Neural progenitor cell (in vitro differentiated cells): ENCODE measurements around the gene RNFT2. TPM values are rescaled to one million over a fixed set of nuclear protein-coding genes. Genes with fewer than 3 reads are reported as not detected.

Source experiments
- DNase-seq: peaks from one replicate; pipeline ENCODE4 v3.0.0-alpha.2; 2016; ENCODE audit warnings: low spot score
- H2AFZ ChIP-seq: fragments of 200-600 bp; sonication (generic); replicated peaks from 2 replicates; pipeline ENCODE4 v1.6.1; 2016; ENCODE audit warnings: antibody characterized with exemption
- H3F3A ChIP-seq: fragments of 200-600 bp; sonication (generic); 2 replicates; pipeline ENCODE4 v1.6.1; 2016; ENCODE audit warnings: antibody characterized with exemption, low read depth
- H3K27ac ChIP-seq: fragments of 200-600 bp; sonication (generic); 2 replicates; pipeline ENCODE4 v1.5.1; 2016; ENCODE audit warnings: mild to moderate bottlenecking
- H3K27me3 ChIP-seq: fragments of 200-600 bp; sonication (generic); 2 replicates; pipeline ENCODE4 v1.6.1; 2016; ENCODE audit warnings: mild to moderate bottlenecking, moderate library complexity
- H3K36me3 ChIP-seq: fragments of 200-600 bp; sonication (generic); 2 replicates; pipeline ENCODE4 v1.5.1; 2016
- H3K4me1 ChIP-seq: fragments of 200-600 bp; sonication (generic); 2 replicates; pipeline ENCODE4 v1.6.1; 2016; ENCODE audit warnings: mixed run types
- H3K4me2 ChIP-seq: fragments of 200-600 bp; sonication (generic); 2 replicates; pipeline ENCODE4 v1.6.1; 2016
- H3K4me3 ChIP-seq: fragments of 200-600 bp; sonication (generic); 2 replicates; pipeline ENCODE4 v1.5.1; 2016
- H3K79me2 ChIP-seq: fragments of 200-600 bp; sonication (generic); 2 replicates; pipeline ENCODE4 v1.6.1; 2016; ENCODE audit warnings: low read depth
- H3K9ac ChIP-seq: fragments of 200-600 bp; sonication (generic); 2 replicates; pipeline ENCODE4 v1.6.1; 2016
- H3K9me3 ChIP-seq: fragments of 200-600 bp; sonication (generic); 2 replicates; pipeline ENCODE4 v1.5.1; 2016; ENCODE audit warnings: low read depth
- H4K20me1 ChIP-seq: fragments of 200-600 bp; sonication (generic); 2 replicates; pipeline ENCODE4 v1.6.1; 2016; ENCODE audit warnings: low read depth
- H3K27ac Mint-ChIP-seq: 3 replicates; pipeline ENCODE4 v1.8.0; 2021; ENCODE audit warnings: mixed read lengths
- H3K27me3 Mint-ChIP-seq: 2 replicates; pipeline ENCODE4 v1.8.0; 2022; ENCODE audit warnings: low read depth, mild to moderate bottlenecking, inconsistent platforms, moderate library complexity, mixed read lengths; ENCODE audit not compliant: insufficient read depth
- H3K36me3 Mint-ChIP-seq: 3 replicates; pipeline ENCODE4 v1.8.0; 2021; ENCODE audit warnings: mixed read lengths
- H3K4me1 Mint-ChIP-seq: 3 replicates; pipeline ENCODE4 v1.8.0; 2021; ENCODE audit warnings: mixed read lengths
- H3K4me3 Mint-ChIP-seq: 3 replicates; pipeline ENCODE4 v1.8.0; 2021; ENCODE audit warnings: mild to moderate bottlenecking, moderate library complexity, mixed read lengths
- H3K9me3 Mint-ChIP-seq: 3 replicates; pipeline ENCODE4 v1.8.0; 2020; ENCODE audit warnings: mixed read lengths
- EZH2 ChIP-seq: fragments of 200-600 bp; sonication (generic); IDR thresholded peaks from 2 replicates; pipeline ENCODE4 v1.6.1; 2017; ENCODE audit warnings: antibody characterized with exemption, mild to moderate bottlenecking, moderate library complexity
- EZH2phosphoT487 ChIP-seq: fragments of 200-600 bp; sonication (generic); IDR thresholded peaks from 2 replicates; pipeline ENCODE4 v1.6.1; 2017; ENCODE audit warnings: antibody characterized with exemption
- small RNA-seq: library from RNA; depleted of rRNA; stranded (forward); fragments of <200 nt; gene quantifications from one replicate; pipeline ENCODE3, GENCODE V24; 2015
- total RNA-seq: library from RNA; depleted of rRNA; stranded (reverse); fragments of >200 nt; gene quantifications from 2 replicates; pipeline ENCODE4 v1.2.3, GENCODE V29; 2015; ENCODE audit warnings: low replicate concordance
- TF ChIP-seq, protein P1 (sequence below): fragments of 200-600 bp; sonication (generic); IDR thresholded peaks from 2 replicates; pipeline ENCODE4 v1.5.1; 2017; ENCODE audit warnings: antibody characterized with exemption, mild to moderate bottlenecking

Gene RNFT2
- total RNA-seq, 1 donor from 2014 or later = 26.9 TPM

DNA sequence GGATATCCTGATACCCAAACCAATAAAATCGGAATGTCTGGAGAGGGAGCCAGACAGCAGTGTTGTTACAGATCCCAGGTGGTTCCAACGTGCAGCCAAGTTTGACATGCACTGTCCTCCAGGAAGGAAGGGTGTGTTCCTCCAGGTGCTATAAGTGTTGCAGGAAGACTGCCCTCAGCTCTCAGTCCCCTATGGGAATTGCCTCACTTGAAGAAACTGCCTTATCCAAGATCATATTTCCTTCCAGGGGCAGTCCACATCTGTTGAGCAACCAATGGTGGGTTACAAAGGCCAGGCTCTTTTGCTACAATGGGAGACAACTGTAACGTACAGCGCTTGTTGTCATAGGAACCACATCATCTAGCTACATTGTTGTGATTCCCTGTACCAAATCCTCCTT is 159.4 kb downstream of the RNFT2 start:
- Mint-ChIP-seq H3K27ac (no peak overlapping the region), H3K36me3 (no peaks in the 10 kb centered on the region), H3K9me3 (no peaks in the 10 kb centered on the region), H3K27me3 (peaks cover 6% of the 10 kb centered on the region), H3K4me1 (peaks cover 3% of the 10 kb centered on the region), H3K4me3 (no peak overlapping the region)
- no peak overlapping the region for H3K4me2 ChIP-seq
- no peaks in the 10 kb centered on the region for H3K4me1 ChIP-seq
- no peaks in the 10 kb centered on the region for H3F3A ChIP-seq
- TF ChIP-seq EZH2phosphoT487 (no peak), EZH2 (no peak)
- TF ChIP-seq, protein P1, sequence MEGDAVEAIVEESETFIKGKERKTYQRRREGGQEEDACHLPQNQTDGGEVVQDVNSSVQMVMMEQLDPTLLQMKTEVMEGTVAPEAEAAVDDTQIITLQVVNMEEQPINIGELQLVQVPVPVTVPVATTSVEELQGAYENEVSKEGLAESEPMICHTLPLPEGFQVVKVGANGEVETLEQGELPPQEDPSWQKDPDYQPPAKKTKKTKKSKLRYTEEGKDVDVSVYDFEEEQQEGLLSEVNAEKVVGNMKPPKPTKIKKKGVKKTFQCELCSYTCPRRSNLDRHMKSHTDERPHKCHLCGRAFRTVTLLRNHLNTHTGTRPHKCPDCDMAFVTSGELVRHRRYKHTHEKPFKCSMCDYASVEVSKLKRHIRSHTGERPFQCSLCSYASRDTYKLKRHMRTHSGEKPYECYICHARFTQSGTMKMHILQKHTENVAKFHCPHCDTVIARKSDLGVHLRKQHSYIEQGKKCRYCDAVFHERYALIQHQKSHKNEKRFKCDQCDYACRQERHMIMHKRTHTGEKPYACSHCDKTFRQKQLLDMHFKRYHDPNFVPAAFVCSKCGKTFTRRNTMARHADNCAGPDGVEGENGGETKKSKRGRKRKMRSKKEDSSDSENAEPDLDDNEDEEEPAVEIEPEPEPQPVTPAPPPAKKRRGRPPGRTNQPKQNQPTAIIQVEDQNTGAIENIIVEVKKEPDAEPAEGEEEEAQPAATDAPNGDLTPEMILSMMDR = no peak
- DNase-seq = no peak
- H3K4me3 ChIP-seq = no peak overlapping the region
- no peak overlapping the region for H3K9ac ChIP-seq
- H3K9me3 ChIP-seq = no peaks in the 10 kb centered on the region
- H3K36me3 ChIP-seq = no peaks in the 10 kb centered on the region
- no peaks in the 10 kb centered on the region for H3K79me2 ChIP-seq
- H3K27ac ChIP-seq = no peak overlapping the region
- no peak overlapping the region for H2AFZ ChIP-seq
- H4K20me1 ChIP-seq = no peaks in the 10 kb centered on the region
- peaks cover 15% of the 10 kb centered on the region for H3K27me3 ChIP-seq

DNA sequence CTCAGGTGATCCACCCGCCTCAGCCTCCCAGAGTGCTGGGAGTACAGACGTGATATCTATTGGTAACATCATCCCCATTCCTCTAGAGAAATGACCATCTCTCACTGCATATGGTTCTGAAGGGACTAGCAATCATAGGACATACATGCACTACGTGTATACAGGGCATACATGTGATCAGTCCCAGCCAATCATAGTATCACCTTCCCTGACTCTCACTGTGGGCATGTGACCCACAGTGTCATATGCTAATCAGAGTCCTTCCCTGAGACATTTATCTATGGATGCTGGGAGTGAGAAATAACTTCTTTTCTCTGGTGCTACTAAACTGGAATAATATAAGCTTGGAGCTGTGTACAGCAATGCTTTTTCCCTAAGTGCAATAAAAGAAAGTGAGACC is 160.6 kb downstream of the RNFT2 start:
- Histone ChIP-seq H3K79me2 (no peaks in the 10 kb centered on the region), H2AFZ (no peak overlapping the region), H4K20me1 (no peaks in the 10 kb centered on the region), H3K27me3 (peaks cover 15% of the 10 kb centered on the region), H3K4me1 (no peaks in the 10 kb centered on the region), H3K9ac (no peak overlapping the region), H3K27ac (no peak overlapping the region), H3F3A (no peaks in the 10 kb centered on the region), H3K9me3 (no peaks in the 10 kb centered on the region), H3K4me2 (no peak overlapping the region), H3K36me3 (no peaks in the 10 kb centered on the region), H3K4me3 (no peak overlapping the region)
- H3K9me3 Mint-ChIP-seq = no peaks in the 10 kb centered on the region
- DNase-seq = no peak
- H3K27me3 Mint-ChIP-seq = peaks cover 2% of the 10 kb centered on the region
- no peaks in the 10 kb centered on the region for H3K36me3 Mint-ChIP-seq
- TF ChIP-seq EZH2 (no peak), EZH2phosphoT487 (no peak)
- TF ChIP-seq, protein P1 = no peak
- H3K4me3 Mint-ChIP-seq = no peak overlapping the region
- H3K4me1 Mint-ChIP-seq = peaks cover 3% of the 10 kb centered on the region
- H3K27ac Mint-ChIP-seq = no peak overlapping the region

DNA sequence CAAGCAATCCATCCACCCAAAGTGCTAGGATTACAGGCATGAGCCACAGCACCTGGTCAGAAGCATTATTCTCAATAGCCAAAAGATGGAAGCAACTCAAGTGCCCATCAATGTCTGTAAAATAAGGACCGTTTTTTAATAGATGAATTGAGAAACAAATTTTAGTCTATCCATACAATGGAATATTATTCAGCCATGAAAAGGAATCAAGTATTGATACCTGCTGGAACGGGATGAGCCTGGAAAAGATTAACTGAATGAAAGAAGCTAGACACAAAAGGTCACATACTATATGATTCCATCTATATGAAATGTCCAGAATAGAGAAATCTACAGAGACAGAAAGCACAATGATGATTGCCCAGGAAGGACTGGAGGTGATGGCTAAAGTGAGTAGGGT is 163.5 kb downstream of the RNFT2 start:
- no peak overlapping the region for H3K9ac ChIP-seq
- H3K9me3 ChIP-seq = no peaks in the 10 kb centered on the region
- TF ChIP-seq, protein P1 = no peak
- TF ChIP-seq EZH2phosphoT487 = no peak
- TF ChIP-seq EZH2 = no peak
- DNase-seq = no peak
- Mint-ChIP-seq H3K4me3 (no peak overlapping the region), H3K27me3 (peaks cover 2% of the 10 kb centered on the region), H3K36me3 (no peaks in the 10 kb centered on the region), H3K27ac (no peak overlapping the region), H3K4me1 (peaks cover 3% of the 10 kb centered on the region), H3K9me3 (no peaks in the 10 kb centered on the region)
- H3K36me3 ChIP-seq = no peaks in the 10 kb centered on the region
- no peak overlapping the region for H3K27ac ChIP-seq
- no peak overlapping the region for H3K4me3 ChIP-seq
- H3K27me3 ChIP-seq = peaks cover 12% of the 10 kb centered on the region
- H2AFZ ChIP-seq = no peak overlapping the region
- peaks cover under 1% of the 10 kb centered on the region for H3K4me1 ChIP-seq
- no peak overlapping the region for H3K4me2 ChIP-seq
- no peaks in the 10 kb centered on the region for H3F3A ChIP-seq
- no peaks in the 10 kb centered on the region for H3K79me2 ChIP-seq
- H4K20me1 ChIP-seq = no peaks in the 10 kb centered on the region

Small RNA genes lying within 50 kb of the gene (small RNA-seq; reads per million reads assigned to genes)
- gene RNU6-558P = not detected

Other genes starting within 250 kb of the RNFT2 start
- gene MAP1LC3B2, start 178.9 kb upstream of the RNFT2 start, total RNA-seq = 0.39 and 1.5 TPM in 2 replicates
- 40.4 and 41.9 TPM in 2 replicates for gene SPRING1, start 246 bp upstream of the RNFT2 start, total RNA-seq
- gene HRK, start 143.1 kb downstream of the RNFT2 start, total RNA-seq = 0.06 TPM in 1 of 2 replicates, not detected in the other
- 20.7 and 27.2 TPM in 2 replicates for gene FBXW8, start 172.6 kb downstream of the RNFT2 start, total RNA-seq